ENCODE measurements around the gene SGSM2.

Gene SGSM2

DNA sequence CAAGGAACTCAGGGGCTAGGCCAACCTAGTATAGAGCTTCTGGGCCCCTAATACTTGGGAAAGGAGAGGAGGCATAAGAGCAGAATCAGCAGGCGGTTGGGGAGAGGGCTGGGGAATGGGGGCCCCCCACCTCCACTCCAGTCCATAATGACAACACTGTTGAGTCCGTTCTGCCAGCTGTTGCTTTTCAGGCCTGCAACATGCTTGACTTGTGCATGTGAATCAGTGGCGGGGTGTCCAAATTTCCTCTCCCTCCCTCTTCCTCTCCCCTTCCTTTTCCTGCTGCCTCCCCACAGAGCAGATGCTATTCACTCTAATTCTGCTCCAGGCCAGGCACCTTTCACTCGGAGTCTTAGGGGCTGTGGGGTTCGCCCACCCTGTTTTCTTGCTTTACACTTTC, 31.7 kb downstream of the SGSM2 start:
- DNase-seq, result no peak

DNA sequence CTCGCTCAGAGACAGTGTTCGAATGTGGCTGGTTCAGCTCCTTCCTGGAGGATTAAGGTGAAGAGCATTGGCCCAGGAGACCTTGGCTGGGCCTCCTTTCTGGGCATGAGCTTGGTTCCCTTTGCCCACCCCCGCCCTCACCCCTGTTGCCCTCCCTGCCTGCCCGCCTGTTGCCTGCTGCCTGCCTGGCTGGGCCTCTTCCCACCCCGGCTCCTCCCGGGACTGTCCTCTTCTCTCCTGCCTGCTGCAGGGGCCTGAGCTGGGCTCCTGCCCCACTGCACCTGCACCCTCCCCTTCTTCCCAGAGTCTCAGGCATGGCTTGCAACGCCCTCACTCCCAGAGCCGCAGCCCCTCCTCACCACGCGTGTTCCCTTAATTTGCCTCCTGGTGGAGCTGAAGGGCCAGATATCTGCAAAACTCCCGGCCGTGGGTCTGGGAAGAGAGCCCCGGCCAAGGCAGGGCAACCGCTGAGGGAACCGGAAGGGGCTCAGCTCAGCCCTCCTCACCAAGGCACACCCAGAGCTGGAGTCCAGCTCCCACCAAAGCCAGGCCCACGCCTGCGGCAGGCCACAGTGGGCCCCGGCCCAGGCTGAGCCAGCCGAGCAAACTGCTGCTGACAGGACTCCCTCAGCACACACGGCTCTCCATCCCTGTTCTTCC, 32.4 kb downstream of the SGSM2 start:
- DNase-seq, result no peak

DNA sequence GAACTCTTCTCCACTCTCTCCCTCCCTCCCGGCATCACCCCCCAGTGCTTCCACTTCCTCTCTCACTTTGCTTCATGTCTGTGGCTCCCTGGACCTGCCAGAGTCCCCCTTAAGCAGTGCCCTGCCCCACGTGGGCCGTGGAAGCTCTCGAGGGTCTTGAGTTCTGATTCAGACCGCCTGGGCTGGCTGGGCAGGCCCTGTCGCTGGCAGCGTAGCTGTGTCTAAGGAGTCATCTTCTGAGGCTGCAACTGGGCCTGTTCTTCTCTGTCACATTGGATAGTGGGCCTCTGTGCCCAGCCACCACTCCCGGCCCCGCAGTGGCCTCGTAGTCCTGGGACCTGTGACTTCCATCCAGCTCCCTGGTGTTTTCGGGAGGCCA, 32.9 kb downstream of the SGSM2 start:
- no peak for DNase-seq

DNA sequence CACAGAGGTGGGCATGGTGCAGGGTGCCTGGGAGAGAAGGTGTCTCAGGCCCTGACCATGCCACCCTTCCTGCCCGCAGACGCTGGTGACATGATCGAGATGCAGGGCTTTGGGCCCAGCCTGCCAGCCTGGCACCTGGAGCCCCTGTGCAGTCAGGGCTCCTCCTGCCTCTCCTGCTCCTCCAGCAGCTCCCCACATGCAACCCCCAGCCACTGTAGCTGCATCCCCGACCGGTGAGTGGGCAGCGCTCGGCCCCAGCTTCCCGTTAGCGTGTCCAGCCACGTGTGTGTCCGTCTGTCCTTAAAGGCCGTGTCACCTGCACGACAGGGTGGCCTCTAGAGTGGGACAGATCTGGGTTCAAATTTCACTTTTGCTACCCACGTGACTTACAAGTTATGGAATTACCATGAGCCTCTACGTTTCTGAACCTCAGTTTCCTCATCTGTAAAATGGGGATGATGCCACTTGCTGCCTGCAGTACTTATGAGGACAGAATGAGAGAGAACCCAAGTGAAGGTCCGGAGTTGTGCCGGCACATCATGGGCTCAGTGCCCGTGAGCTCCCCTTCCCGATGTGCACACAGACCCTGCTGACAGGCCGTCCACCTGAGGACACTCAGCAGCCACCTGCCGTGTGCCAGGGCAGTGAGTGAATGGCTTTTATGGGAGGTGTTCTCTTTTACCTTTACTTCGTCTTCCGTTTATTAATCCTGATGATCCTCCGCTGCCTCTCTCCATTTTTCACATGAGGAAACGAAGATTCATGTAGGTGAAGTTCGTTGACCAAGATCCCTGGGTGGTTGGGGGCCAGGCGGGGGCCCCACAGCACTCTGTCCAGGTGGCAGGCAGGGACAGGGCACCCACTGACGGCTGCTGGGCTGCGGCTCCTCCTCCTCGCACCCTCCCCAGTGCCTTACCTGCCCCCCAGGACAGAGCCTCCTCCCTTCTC, 34.2 kb downstream of the SGSM2 start:
- DNase-seq, result no peak

DNA sequence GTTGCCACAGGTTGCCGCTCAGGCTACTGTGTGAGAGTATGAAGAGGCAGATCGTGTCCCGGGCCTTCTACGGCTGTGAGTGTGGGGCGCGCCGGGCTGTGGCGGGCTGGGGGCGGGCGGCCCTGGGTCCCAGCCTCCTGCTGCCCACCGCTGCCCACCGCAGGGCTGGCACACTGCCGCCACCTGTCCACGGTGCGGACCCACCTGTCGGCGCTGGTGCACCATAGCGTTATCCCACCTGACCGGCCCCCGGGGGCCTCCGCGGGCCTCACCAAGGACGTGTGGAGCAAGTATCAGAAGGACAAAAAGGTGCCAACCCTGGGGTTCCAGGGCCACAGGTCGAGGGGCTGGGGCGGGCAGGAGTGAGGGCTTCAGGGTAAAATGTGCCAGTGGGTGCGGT, 34.9 kb downstream of the SGSM2 start:
- no peak for DNase-seq

DNA sequence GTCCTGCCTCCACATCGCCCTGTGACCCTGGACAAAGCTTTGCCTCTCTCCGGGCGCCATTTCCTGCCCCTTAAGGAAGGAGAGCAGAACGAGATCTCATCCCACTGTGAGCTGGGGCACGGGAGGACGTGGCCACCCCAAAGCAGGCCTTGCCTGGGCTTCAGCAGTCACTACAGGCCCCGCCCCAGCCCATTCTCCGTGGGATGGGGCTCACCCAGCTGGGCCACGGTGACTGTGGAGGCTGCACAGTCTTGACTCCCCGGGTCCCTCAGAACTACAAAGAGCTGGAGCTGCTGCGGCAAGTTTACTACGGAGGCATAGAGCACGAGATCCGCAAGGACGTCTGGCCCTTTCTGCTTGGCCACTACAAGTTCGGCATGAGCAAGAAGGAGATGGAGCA, 35.4 kb downstream of the SGSM2 start:
- DNase-seq, result no peak

DNA sequence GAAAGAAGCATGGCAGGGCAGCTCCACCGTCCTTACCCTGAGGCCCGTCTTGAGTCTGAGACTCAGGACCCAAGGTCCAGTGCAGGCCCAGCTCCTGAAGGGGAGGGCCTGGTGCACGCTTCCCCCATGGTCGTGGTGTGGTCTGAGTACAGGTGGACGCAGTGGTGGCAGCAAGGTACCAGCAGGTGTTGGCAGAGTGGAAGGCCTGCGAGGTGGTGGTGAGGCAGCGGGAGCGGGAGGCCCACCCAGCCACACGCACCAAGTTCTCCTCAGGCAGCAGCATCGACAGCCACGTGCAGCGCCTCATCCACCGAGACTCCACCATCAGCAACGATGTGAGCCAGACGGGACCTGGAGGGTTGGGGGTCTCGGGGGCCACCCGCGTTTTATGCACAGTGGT, 35.9 kb downstream of the SGSM2 start:
- no peak for DNase-seq

DNA sequence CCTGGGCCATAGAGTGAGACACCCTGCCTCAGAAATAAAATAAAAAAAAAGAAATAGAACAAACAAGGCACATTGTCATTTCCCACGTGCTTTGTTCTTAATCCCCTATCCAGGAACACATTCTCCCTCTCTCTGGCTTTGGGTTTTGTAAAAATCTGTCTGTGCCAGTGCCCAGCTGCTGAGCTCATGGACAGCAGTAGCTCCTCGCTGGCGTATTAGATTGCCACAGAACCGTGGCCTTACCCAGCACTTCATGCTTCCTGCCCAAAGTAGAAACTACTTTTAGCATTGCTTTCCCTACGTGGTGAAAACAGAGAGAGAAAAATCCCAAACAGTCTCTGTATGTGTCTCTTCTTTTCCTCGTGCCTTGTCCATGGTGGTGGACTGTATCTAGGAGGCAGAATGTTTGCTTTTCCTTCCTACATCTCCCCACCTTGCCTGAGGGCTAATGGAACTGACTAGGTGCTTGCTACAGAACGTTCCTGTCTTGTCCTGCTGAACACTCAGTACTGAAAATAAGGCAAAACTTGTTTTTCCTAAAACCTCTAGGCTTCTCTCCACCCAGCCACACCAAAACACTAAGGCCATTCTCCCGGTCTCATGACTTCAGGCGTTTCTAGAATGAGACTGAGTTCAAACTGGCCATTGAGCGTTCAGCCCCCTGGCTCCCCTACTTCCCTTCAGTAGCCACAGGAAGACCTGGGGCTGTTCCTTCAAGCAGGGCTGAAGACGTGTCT, 37.4 kb downstream of the SGSM2 start:
- no peak for DNase-seq

DNA sequence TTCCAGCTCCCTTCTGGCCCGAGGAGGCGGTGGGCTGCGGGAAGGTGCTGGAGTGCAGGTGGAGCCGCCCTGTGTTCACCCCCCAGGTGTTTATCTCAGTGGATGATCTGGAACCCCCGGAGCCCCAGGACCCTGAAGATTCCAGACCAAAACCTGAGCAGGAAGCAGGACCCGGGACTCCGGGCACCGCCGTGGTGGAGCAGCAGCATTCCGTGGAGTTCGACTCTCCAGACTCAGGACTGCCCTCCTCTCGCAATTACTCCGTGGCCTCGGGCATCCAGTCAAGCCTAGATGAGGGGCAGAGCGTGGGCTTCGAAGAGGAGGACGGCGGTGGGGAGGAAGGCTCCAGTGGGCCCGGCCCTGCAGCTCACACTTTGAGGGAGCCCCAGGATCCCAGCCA, 38.1 kb downstream of the SGSM2 start:
- no peak for DNase-seq

DNA sequence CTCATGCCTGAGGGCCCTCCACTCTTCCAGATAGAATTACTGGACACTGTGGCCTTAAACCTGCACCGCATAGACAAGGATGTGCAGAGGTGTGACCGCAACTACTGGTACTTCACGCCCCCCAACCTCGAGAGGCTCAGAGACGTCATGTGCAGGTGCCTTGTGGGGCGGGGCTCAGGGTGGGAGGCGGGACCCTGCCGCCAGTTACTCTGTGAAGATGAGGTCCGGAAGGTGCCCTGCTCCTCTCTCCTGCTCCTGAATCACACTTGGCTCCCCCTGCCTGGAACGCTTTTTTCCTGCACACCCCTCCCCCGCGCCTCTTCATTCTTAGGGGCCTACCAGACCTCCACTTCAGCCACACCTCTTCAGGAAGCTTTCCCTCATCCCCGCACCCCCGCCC, 38.8 kb downstream of the SGSM2 start:
- DNase-seq, result no peak

DNA sequence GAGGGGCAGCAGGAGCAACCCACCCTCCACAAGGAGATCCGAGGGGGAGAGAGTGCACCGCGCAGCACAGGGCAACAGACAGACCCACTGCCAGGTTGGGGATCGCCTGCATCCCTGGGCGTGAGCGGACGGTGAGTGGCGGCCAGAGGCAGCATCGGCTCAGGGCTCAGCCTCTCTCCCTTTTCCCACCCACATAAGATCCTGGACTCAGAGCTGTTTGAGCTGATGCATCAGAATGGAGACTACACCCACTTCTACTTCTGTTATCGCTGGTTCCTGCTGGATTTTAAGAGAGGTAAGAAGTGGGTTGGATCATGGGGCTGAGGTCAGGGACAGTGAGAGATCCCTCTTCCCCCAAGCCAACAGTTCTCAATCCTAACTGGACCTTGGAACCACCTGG, 40.4 kb downstream of the SGSM2 start:
- DNase-seq, result no peak

DNA sequence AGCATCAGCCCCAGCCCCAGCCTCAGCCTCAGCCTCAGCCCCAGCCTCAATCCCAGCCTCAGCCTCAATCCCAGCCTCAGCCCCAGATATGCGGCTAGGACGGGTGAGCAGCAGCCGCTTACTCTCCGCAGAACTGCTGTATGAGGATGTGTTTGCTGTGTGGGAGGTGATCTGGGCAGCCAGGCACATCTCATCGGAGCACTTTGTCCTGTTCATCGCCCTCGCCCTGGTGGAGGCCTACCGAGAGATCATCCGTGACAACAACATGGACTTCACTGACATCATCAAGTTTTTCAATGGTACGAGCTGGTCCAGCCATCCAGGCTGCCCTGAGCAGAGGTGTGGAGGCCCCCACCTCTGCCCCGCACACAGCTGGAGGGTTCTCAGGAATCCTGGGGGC, 41.6 kb downstream of the SGSM2 start:
- no peak for DNase-seq

DNA sequence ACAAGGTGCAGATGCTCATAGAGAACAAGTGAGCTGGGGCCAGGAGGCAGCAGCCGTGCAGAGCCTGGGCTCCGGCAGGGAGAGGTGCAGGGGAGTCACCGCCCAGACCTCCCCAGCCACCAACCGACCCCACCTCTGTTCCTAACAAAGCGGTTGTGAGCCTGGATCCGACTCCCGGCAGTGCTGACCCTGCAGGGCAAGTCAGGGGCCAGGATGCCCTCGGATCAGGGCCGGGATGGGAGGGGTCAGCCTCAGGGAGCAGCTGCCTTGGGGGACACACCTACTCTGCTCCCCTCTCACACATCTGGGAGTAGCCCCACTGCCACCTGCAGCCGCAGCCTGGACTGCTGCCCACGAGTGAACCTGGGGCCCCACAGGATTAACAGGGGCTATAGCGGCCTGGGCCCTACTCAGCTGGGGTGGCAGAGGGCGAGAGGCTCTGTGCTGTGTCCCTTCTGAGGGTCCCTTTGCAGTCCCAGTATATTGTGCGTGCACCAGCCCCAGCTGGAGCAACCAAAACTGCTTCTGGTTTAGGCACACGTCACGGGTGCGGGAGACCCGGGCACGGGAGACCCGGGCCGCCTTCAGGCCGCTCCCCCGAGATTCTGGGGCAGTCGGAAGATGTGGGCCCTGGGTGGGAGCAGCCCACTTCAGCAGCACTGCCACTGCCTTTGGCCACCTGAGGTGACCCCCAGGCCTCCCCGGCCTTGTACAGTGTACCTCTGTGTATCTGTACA, 42.4 kb downstream of the SGSM2 start:
- DNase-seq, result no peak

DNA sequence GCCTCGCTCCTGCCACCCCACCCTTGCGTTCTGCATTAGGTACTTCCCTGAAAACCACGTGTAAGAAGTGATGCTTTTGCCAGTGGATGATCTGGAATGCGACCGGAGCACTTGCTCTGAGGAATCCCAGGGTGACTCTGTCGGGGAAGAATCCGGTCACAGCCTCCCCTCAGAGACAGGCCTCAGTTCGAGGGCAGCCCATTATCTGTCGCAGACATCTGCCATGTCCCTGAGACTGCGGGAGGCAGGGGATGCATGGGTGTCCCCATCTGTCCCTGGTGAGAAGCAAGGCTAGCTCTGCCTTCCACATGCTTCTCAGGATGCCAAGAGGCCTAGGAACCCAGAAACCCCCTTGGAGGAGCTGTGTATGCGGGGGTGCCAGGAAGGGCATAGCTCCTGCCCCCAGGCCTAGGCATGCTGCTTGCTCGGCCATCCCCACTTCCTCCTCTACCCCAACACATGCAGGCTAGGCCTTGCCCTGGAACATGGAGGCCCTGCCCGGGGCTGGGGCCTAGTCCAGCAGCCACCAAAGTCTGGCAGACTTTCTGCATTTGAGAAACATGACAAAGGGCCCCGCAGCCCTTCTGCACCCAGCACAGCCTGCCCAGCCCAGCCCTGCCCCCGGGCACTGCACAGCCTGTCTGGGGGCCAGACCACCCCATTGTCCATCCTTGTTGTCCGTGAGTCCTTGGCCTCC, 43.1 kb downstream of the SGSM2 start:
- no peak for DNase-seq

DNA sequence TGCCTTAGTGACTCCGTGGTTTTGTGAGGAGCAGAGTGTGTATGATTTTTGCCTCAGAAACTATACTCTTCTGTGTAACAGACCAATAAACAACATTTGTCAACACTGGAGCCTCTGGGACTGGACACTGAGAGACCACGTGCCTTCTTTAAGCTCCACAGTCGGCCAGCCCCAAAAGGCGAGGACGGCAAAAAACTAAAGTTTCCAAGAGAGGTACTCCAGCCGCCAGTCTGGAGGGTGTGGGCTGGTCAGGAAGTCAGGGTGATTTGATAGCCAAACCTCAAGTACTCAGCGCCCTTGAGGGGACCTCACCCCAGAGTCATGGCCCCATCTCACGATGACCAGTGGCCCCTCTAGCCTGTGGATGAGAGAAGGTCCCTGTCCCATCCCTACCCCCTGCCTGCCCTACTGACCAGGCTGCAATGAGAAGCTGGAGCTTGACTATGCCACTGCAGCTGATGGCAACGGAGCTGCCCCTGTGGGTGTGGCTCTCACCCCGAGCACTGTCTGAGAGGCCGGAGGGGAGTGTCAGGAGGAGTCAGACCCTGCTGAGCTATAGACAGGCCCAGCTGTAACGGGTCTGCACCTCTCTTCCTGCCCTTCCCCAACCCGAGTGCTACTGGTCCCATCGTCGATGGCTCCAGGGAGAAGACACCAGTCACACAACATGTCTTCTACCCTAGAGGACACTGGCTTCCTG, 43.8 kb downstream of the SGSM2 start:
- no peak for DNase-seq

DNA sequence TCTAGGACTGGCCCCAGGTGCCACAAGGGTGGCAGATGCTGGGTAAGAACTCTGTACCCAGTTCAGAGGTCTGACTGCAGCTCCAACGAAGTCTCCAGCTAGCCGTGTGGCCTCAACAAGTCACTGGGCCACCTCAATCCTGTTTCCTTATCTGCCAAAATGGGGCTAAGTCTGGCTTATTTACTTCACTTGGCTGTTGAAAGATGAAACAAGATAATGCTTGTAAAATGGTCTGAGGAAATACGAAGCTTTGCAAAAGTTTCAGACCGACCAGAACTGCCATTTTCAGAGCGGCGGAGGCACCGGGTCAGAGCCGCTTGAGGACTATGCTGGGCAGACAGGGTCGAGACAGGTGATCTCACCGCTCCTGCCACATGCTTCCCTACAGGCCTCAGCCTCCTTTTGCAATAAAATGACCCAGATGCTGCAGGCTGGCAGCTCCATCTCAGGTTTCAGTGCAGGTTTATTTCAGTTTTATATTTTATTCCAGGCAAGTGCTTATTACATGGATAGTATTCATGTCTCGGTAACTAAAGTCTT, 46.4 kb downstream of the SGSM2 start:
- no peak for DNase-seq

DNA sequence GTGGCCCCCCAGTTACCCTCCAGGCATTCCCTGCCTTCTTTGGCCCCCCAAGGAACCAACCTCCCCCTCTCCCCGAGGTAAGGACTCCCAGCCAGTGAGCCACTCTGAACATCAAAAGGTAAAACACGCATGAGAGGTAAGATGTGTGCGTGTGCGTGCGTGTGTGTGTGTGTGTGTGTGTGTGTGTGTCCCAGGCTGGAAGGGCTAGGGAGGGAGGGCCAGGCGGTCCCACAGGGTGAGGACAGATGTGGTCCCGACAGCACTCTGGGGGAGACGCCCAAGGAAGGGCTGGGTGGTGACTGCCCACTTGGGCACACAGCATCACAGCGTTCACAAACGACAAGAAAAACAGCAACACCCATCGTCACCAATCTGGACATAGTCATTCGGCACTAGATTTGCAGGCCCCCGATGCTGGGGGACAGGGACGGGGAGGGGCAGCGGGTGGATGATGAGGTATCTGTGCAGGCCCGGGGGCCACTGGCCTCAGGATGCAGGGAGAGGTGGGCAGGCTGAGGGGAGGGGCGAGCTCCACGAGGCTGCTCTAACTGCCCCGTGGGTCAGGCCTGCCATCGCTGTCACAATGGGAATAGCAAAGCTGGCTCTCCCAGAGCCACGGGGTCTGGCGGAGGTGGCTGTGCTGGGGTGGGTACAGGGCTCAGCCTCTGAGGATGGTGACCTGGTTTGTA, 47.3 kb downstream of the SGSM2 start:
- DNase-seq, result no peak

DNA sequence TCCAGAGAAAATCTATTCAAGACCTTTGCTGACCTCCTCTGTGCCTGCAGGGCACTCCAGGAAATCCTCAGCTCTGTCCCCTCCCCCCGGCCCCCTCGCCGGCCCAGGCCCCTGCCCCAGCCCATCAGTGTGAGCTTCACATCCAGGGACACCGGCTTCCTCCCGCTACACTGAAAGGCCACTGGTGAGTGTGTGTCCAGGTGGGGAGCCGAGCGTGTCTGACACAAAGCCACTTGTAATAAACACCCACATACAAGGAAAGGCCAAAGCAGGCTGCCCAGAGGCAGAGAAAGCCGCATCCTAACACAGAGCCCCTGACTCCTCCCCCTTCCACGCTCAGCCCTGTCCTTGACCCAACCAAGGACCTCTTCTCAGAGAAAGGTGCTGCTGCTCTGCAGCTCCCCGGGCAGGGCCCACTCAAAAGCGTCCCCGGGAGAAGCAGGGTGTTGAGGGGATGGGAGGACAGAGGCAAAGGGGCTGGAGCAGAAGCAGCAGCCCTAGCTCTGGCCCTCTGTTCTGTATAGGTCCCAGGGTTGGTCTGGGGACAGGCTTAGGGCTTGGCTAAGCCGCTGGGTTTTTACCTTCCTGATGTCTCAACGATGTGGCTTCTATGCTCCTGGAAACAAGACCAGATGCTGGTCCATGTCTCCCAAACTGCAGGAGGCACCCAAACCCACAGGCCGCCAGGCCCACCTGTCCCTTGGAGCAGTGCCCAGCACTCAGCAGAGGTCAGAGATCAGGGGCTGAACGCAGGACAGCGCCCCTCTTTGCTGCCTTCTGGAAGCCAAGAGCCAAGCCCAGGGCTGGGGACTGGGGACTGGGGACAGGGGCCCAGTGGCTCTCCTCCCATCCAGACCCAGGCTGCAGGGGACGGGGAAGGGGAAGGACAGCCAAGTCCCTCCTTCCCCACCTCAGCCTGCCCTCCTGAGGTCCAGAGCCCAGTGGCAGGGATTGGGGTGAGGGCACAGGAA, 48.2 kb downstream of the SGSM2 start:
- no peak for DNase-seq

DNA sequence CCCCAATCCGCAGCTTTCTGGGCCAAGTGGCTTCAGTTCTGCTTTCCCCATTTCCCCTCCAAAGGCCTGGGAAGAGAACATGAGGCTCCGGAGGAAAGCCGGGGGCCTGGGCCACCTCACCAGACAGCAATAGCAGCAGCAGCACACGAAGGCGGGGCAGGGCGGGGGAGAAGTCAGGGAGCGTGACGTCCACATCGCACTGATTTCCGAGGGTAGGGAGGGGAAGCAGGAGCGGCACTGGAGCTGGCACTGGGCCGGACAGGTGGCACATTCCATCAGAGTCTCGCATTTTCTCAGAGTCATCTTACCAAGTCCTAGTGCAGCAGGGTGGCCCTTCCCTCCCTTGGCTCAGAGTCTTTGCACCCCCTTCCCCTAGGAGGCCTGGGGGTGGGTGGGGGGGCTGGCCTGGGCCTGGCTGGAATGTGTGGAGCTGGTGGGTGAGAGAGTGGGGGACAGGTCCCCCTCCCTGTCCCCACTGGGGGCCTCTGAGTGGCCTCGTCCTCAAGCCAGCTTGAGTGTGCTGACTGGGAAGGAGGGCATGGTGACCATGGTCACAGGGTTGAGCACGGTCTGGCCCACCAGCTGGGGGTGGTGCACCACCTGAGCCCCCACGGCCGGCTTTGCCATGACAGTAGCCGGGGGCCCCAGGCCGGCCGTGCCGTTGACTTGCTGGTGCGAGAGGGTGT, 49.2 kb downstream of the SGSM2 start:
- DNase-seq, result no peak
